Type B pancreatic cell (in vitro differentiated cells): ENCODE data around the gene CDKAL1. TPM values are rescaled to one million over a fixed set of nuclear protein-coding genes. Genes with fewer than 3 reads are reported as not detected.

Experiments
- DNase-seq: peaks from one replicate; pipeline ENCODE4 v3.0.0; 2021; ENCODE audit warnings: mixed read lengths; ENCODE audit not compliant: unreplicated experiment; ENCODE audit errors: extremely low spot score
- H3K27ac Mint-ChIP-seq: 2 replicates; pipeline ENCODE4 v1.8.0; 2021; ENCODE audit warnings: mild to moderate bottlenecking, mixed read lengths
- H3K27me3 Mint-ChIP-seq: 2 replicates; pipeline ENCODE4 v1.8.0; 2021; ENCODE audit warnings: mixed read lengths
- H3K36me3 Mint-ChIP-seq: 2 replicates; pipeline ENCODE4 v1.8.0; 2021; ENCODE audit warnings: mixed read lengths
- H3K4me1 Mint-ChIP-seq: one replicate; pipeline ENCODE4 v1.8.0; 2021; ENCODE audit warnings: mixed read lengths; ENCODE audit not compliant: unreplicated experiment
- H3K4me3 Mint-ChIP-seq: 2 replicates; pipeline ENCODE4 v1.8.0; 2021; ENCODE audit warnings: mild to moderate bottlenecking, mixed read lengths
- H3K9me3 Mint-ChIP-seq: 2 replicates; pipeline ENCODE4 v1.8.0; 2021; ENCODE audit warnings: mixed read lengths
- CTCF ChIP-seq: fragments of 200-600 bp; sonication (generic); conservative IDR thresholded peaks from 2 replicates; pipeline ENCODE4 v1.5.0; 2021; ENCODE audit warnings: antibody characterized with exemption, mild to moderate bottlenecking
- total RNA-seq: library from RNA; stranded (reverse); gene quantifications from 2 replicates; pipeline ENCODE4 v1.2.1, GENCODE V29; 2021; ENCODE audit warnings: low replicate concordance

The CDKAL1 gene
- total RNA-seq, 1 donor from 2014 or later, result 21.0 TPM

- no peak for DNase-seq
- Mint-ChIP-seq H3K36me3 (peaks cover 4% of the 10 kb centered on the region), H3K9me3 (no peaks in the 10 kb centered on the region), H3K27me3 (no peaks in the 10 kb centered on the region), H3K27ac (no peak overlapping the region), H3K4me3 (no peak overlapping the region), H3K4me1 (peaks cover 19% of the 10 kb centered on the region)
- no peak for TF ChIP-seq CTCF
Observed at GRCh38 chr6:20793174-20793573, 258.9 kb downstream of the CDKAL1 start.

DNA sequence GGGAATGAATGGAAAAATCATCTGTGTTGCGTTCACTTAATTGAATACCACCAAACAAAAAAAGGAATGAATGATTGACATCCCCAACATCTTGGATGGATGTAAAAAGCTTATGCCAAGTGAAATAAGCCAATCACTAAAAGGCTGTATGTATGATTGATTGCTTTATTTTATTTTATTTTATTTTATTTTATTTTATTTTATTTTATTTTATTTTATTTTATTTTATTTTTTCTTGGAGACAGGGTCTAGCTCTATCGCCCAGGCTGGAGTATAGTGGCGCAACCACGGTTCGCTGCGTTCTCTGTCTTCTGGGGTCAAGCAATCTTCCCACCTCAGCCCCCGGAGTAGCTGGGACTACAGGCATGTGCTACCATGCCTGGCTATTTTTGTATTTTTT lies 263.3 kb downstream of the CDKAL1 start:
- Mint-ChIP-seq H3K9me3 (no peaks in the 10 kb centered on the region), H3K4me1 (peaks cover 8% of the 10 kb centered on the region), H3K36me3 (peaks cover 8% of the 10 kb centered on the region), H3K4me3 (no peak overlapping the region), H3K27ac (no peak overlapping the region), H3K27me3 (no peaks in the 10 kb centered on the region)
- TF ChIP-seq CTCF, result no peak
- DNase-seq, result no peak

DNA sequence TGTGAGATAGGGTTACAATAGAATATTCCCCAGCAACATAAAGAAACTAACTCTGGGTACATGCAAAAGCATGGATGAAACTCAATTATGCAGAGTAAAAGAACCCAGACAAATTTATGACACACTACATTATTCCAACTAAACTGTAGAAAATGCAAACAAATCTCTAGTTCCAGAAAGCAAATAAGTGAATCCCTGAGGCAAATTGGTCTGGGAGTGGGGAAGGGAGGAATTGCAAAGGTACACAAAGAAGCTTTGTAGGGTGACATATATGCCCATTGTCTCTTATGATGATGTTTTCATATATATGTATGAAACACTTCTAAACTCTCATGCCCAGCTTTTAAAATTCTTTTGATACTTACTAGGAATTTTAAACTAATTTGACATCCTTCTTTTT lies 266.0 kb downstream of the CDKAL1 start:
- no peak overlapping the region for H3K27ac Mint-ChIP-seq
- no peak for TF ChIP-seq CTCF
- H3K4me1 Mint-ChIP-seq, result peaks cover 13% of the 10 kb centered on the region
- DNase-seq, result no peak
- H3K27me3 Mint-ChIP-seq, result no peaks in the 10 kb centered on the region
- H3K36me3 Mint-ChIP-seq, result peaks cover 8% of the 10 kb centered on the region
- H3K9me3 Mint-ChIP-seq, result no peaks in the 10 kb centered on the region
- H3K4me3 Mint-ChIP-seq, result no peak overlapping the region

GRCh38 chr6:20800653-20801052 lies 266.4 kb downstream of the CDKAL1 start:
- Mint-ChIP-seq H3K36me3 (peaks cover 11% of the 10 kb centered on the region), H3K27me3 (no peaks in the 10 kb centered on the region)
- DNase-seq, result no peak

GRCh38 chr6:20801595-20801994 lies 267.3 kb downstream of the CDKAL1 start:
- DNase-seq, result no peak
- Mint-ChIP-seq H3K9me3 (peaks cover 4% of the 10 kb centered on the region), H3K27me3 (no peaks in the 10 kb centered on the region), H3K4me3 (no peak overlapping the region), H3K36me3 (peaks cover 19% of the 10 kb centered on the region), H3K4me1 (peaks cover 13% of the 10 kb centered on the region), H3K27ac (no peak overlapping the region)
- TF ChIP-seq CTCF, result no peak

More at GRCh38 chr6:20800653-20801052, 266.4 kb downstream of the CDKAL1 start:
- TF ChIP-seq CTCF, result no peak
- Mint-ChIP-seq H3K4me3 (no peak overlapping the region), H3K27ac (no peak overlapping the region), H3K4me1 (peaks cover 13% of the 10 kb centered on the region), H3K9me3 (no peaks in the 10 kb centered on the region)

DNA sequence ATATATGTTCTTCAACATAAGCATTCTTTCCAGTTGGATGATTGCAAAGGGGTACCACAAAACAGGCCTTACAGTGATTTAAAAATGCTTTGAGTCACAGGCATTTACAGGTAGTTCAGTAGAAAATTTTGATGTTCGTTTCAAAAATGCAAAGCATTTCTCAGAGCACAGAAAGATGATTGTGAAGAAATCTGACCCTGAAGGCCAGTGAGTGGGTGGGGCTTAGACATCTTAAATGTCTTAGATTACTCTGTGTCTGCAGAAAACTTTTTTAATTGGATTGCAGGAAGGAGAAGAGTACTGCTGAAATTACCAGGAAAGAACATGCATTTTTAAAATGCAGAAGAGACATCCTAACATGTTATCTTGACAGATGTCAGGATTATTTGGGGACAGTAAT lies 268.3 kb downstream of the CDKAL1 start:
- Mint-ChIP-seq H3K27ac (no peak overlapping the region), H3K9me3 (peaks cover 5% of the 10 kb centered on the region), H3K27me3 (no peaks in the 10 kb centered on the region), H3K4me3 (no peak overlapping the region), H3K36me3 (peaks cover 17% of the 10 kb centered on the region), H3K4me1 (peaks cover 13% of the 10 kb centered on the region)
- TF ChIP-seq CTCF, result no peak
- DNase-seq, result no peak
